HepG2 (cell line): ENCODE results near the gene DLX5. TPM values are rescaled to one million over a fixed set of nuclear protein-coding genes. Genes with fewer than 3 reads are reported as not detected.

ENCODE experiments used
- CC2D1A ChIP-seq: sonication (generic); formaldehyde crosslinking; IDR thresholded peaks from 2 replicates; pipeline ENCODE4 v1.8.1; 2023; ENCODE audit warnings: mild to moderate bottlenecking, missing genetic modification reagents
- CEBPG ChIP-seq: IDR thresholded peaks from 2 replicates; pipeline ENCODE4 v1.6.1; 2016
- CEBPZ ChIP-seq: IDR thresholded peaks from 2 replicates; pipeline ENCODE4 v1.6.1; 2012; ENCODE audit warnings: low read length, improper control_type of control experiment
- MAX ChIP-seq: IDR thresholded peaks from 2 replicates; pipeline ENCODE4 v1.6.1; 2012; ENCODE audit warnings: inconsistent platforms
- MNT ChIP-seq: fragments of 450-650 bp; IDR thresholded peaks from 2 replicates; pipeline ENCODE4 v1.6.1; 2016
- NR0B2 ChIP-seq: sonication (generic); formaldehyde crosslinking; IDR thresholded peaks from 2 replicates; pipeline ENCODE4 v1.4.0; 2020; ENCODE audit warnings: mild to moderate bottlenecking, missing genetic modification reagents
- SMARCE1 ChIP-seq: fragments of 450-650 bp; IDR thresholded peaks from 2 replicates; pipeline ENCODE4 v1.6.1; 2017; ENCODE audit warnings: borderline replicate concordance
- TERF1 ChIP-seq: sonication (generic); formaldehyde crosslinking; IDR thresholded peaks from 2 replicates; pipeline ENCODE4 v1.8.0; 2022; ENCODE audit warnings: mild to moderate bottlenecking, missing genetic modification reagents, moderate library complexity
- THAP11 ChIP-seq: IDR thresholded peaks from 2 replicates; pipeline ENCODE4 v1.6.1; 2016; ENCODE audit warnings: missing biosample characterization, missing genetic modification reagents
- THAP9 ChIP-seq: sonication (generic); formaldehyde crosslinking; IDR thresholded peaks from 2 replicates; pipeline ENCODE4; 2020; ENCODE audit warnings: missing genetic modification reagents, mild to moderate bottlenecking, borderline replicate concordance
- TMF1 ChIP-seq: sonication (generic); formaldehyde crosslinking; IDR thresholded peaks from 2 replicates; pipeline ENCODE4 v1.8.1; 2022; ENCODE audit warnings: low read depth, missing genetic modification reagents
- ZBTB43 ChIP-seq: sonication (generic); formaldehyde crosslinking; conservative IDR thresholded peaks from 2 replicates; pipeline ENCODE4 v1.4.0; 2020; ENCODE audit warnings: missing genetic modification reagents
- ZNF44 ChIP-seq: sonication (generic); formaldehyde crosslinking; IDR thresholded peaks from 2 replicates; pipeline ENCODE4 v1.5.1; 2020; ENCODE audit warnings: mild to moderate bottlenecking, missing genetic modification reagents
- ZNF800 ChIP-seq: sonication (generic); formaldehyde crosslinking; IDR thresholded peaks from 2 replicates; pipeline ENCODE4 v1.4.0; 2020; ENCODE audit warnings: missing genetic modification reagents
- polyA plus RNA-seq, 8 experiments: library from polyadenylated mRNA; depleted of rRNA in 3 of 8; stranded (reverse) in 7 of 8; unstranded in 1 of 8; fragments of >200 nt; fragmentation: Illumina TruSeq in 4 of 8; extraction: Trizol in 4 of 8; gene quantifications; 2 replicates each; pipeline versions ENCODE4 v1.2.1 to v1.2.3, GENCODE V29; 2011 to 2016; ENCODE audit warnings: low read depth in 4 of 8, missing spikeins in 1 of 8, mixed read lengths in 1 of 8; ENCODE audit not compliant: insufficient read depth in 1 of 8
- total RNA-seq, 5 experiments: library from RNA; depleted of rRNA; stranded (reverse); fragments of >200 nt; fragmentation: Illumina TruSeq; extraction: Trizol; gene quantifications; 2 replicates each; pipeline ENCODE4 v1.2.3, GENCODE V29; 2016; ENCODE audit warnings: low read depth in 1 of 5

The DLX5 gene
- total and polyA plus RNA-seq, 2 of the 13 experiments (the other 11 are each of a cell fraction or from before 2014, with no cell fraction given) = not detected

GRCh38 chr7:97006055-97006815 is 18.4 kb downstream of the DLX5 start (continued):
- TF ChIP-seq NR0B2 (CRISPR knock-in tag) (no peak), ZNF44 (no peak), ZNF800 (CRISPR knock-in tag) (no peak; the same call in 1 of the 2 replicates), CEBPZ (no peak), CEBPG (CRISPR knock-in tag) (no peak), TMF1 (peak; percentile 25; the same call in 1 of the 2 replicates), TERF1 (CRISPR knock-in tag) (no peak), THAP11 (CRISPR knock-in tag) (peak; percentile 29), MAX (peak; percentile 70), CC2D1A (CRISPR knock-in tag) (no peak), ZBTB43 (no peak; the same call in 1 of the 2 replicates), MNT (no peak), THAP9 (CRISPR knock-in tag) (no peak), SMARCE1 (no peak)
